Natural killer cell treated with Interleukin-12 subunit alpha and Interleukin-12 subunit beta and Interleukin-15 and Interleukin-18, amount 100 ng/mL, for 72 hours (primary cell): ENCODE data around the gene CGB2. TPM values are rescaled to one million over a fixed set of nuclear protein-coding genes. Genes with fewer than 3 reads are reported as not detected.
"Not testable (repeated sequence)": the region's sequence is repeated elsewhere in the genome, so short reads cannot be mapped to it uniquely, and the experiment has no call there.

Experiments
- ATAC-seq, 2 donors: fragments of 150-1000 bp; cut with Tn5 transposase in 1 of 2; sonication (Bioruptor Pico), chemical (Tn5 transposase) in 1 of 2; 2 replicates each; pipeline ENCODE4 v1.10.0; 2021
- DNase-seq: peaks from one replicate; pipeline ENCODE4 v3.0.0; 2022; ENCODE audit warnings: low spot score
- H3K27ac Mint-ChIP-seq, 2 donors: 1 replicate in 1 of 2; 2 replicates in 1 of 2; pipeline ENCODE4 v1.8.0; 2022; ENCODE audit warnings: mixed read lengths in 2 of 2, mild to moderate bottlenecking in 1 of 2, moderate library complexity in 1 of 2
- H3K27me3 Mint-ChIP-seq, 2 donors: 1 replicate in 1 of 2; 2 replicates in 1 of 2; pipeline ENCODE4 v1.8.0; 2022; ENCODE audit warnings: mixed read lengths in 2 of 2
- H3K36me3 Mint-ChIP-seq: one replicate; pipeline ENCODE4 v1.8.0; 2022; ENCODE audit warnings: mixed read lengths
- H3K4me1 Mint-ChIP-seq, 2 donors: 1 replicate in 1 of 2; 2 replicates in 1 of 2; pipeline ENCODE4 v1.8.0; 2022; ENCODE audit warnings: low read depth in 2 of 2, mixed read lengths in 2 of 2, mild to moderate bottlenecking in 1 of 2
- H3K4me3 Mint-ChIP-seq: one replicate; pipeline ENCODE4 v1.8.0; 2022; ENCODE audit warnings: mixed read lengths
- H3K9me3 Mint-ChIP-seq: 2 replicates; pipeline ENCODE4 v1.8.0; 2022; ENCODE audit warnings: mixed read lengths
- total RNA-seq, 2 donors: library from RNA; stranded (reverse); gene quantifications; one replicate each; pipeline ENCODE4 v1.2.3, GENCODE V29; 2022

Gene CGB2
- total RNA-seq, 2 donors from 2014 or later, result not detected

- DNase-seq, result peak; percentile 74
- Mint-ChIP-seq H3K4me3 (peak overlapping the region; percentile 89), H3K36me3 (no peaks in the 10 kb centered on the region), H3K27ac (no peak overlapping the region), H3K9me3 (no peaks in the 10 kb centered on the region), H3K27me3 (peaks cover 0 to 6% of the 10 kb centered on the region in 2 donors), H3K4me1 (peaks cover 17 to 28% of the 10 kb centered on the region in 2 donors)
- peak; percentile 78 to 81 for ATAC-seq
Measured at GRCh38 chr19:49017666-49018351, 13.9 kb upstream of the CGB2 start.

DNA sequence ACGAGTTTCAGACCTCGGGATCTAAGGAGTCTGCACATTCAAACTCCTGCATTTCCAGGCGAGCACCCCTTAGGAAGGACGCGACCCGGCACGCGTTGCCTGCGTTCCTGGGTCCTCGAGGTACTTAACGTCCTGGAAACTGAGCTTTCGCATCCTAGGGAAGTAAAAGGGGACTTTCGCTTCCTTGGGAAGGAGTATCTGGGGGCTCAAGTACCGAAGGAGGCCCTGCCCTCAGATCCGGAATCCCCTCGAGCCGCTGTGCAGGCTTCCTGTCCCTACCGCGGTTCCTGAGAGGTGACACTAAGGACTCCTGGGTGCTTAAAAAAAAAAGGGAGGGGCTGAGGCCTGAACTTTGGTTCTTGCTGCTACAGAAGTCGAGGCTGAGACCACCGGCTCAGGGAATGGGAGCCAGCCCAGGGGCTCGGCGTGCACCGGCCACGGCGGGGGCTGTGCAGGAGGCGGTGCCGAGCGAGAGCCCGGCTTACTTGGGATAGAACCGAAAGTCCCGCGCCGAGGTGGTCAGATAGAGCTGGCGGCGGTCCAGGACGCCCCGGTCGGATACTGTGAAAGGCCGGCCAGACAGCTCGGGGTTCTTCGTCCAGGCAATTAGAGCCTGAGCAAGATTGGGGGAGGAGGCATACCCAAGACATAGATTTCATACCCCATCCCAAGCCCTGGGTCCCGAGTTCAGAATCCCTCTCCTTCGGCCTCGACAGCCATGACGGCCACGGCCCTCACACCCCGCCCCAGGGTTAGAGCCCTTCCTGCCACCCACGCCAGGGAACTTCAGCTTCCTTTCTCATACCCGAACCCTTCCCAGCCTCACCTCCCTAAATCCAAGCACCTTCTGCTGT lies 13.1 kb upstream of the CGB2 start:
- H3K4me3 Mint-ChIP-seq, result peak overlapping the region; percentile 89
- H3K4me1 Mint-ChIP-seq, result peaks cover 17 to 28% of the 10 kb centered on the region in 2 donors
- H3K9me3 Mint-ChIP-seq, H3K27me3 Mint-ChIP-seq, DNase-seq, H3K36me3 Mint-ChIP-seq: not testable (repeated sequence)
- ATAC-seq, result peak in 1 of 2 donors; percentile 25
- H3K27ac Mint-ChIP-seq, result peak overlapping the region; percentile 47 to 74

GRCh38 chr19:49019242-49019932 lies 12.3 kb upstream of the CGB2 start:
- peaks cover 17 to 28% of the 10 kb centered on the region in 2 donors for H3K4me1 Mint-ChIP-seq
- ATAC-seq, result peak; percentile 50 to 70
- peak overlapping the region; percentile 47 to 74 for H3K27ac Mint-ChIP-seq
- no peaks in the 10 kb centered on the region for H3K9me3 Mint-ChIP-seq
- H3K4me3 Mint-ChIP-seq, result peak overlapping the region; percentile 89
- no peaks in the 10 kb centered on the region for H3K36me3 Mint-ChIP-seq
- peaks cover 0 to 6% of the 10 kb centered on the region in 2 donors for H3K27me3 Mint-ChIP-seq
- no peak for DNase-seq

DNA sequence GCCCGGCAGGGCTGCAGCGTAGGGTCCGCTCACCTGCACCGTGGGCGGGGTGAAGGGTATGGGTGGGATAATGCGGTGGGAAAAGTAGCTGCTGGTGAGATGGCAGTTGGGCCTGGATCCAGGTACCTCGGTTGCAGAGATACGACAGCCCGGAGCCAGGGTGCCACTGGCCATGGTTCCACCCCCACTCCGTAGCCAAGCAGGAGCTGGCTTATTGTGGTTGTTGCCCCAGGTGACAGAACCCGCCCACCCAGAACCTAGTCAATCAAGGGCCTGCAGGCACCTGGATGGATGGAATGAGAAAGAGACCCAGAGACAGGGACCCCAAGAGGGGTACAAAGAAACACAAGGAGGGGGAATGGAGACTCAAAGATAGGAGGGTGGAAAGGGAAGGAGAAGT lies 11.3 kb upstream of the CGB2 start:
- no peak overlapping the region for H3K27ac Mint-ChIP-seq
- DNase-seq (no peak), ATAC-seq (no peak)
- peak overlapping the region; percentile 89 for H3K4me3 Mint-ChIP-seq
- H3K36me3 Mint-ChIP-seq, result no peaks in the 10 kb centered on the region
- no peaks in the 10 kb centered on the region for H3K9me3 Mint-ChIP-seq
- H3K4me1 Mint-ChIP-seq, result peaks cover 17 to 28% of the 10 kb centered on the region in 2 donors
- peaks cover 0 to 6% of the 10 kb centered on the region in 2 donors for H3K27me3 Mint-ChIP-seq

GRCh38 chr19:49020931-49021895 lies 10.5 kb upstream of the CGB2 start:
- peak overlapping the region; percentile 7 for H3K4me3 Mint-ChIP-seq
- ATAC-seq, result peak; percentile 48 to 59
- peaks cover 0 to 6% of the 10 kb centered on the region in 2 donors for H3K27me3 Mint-ChIP-seq
- H3K4me1 Mint-ChIP-seq, result peaks cover 17 to 24% of the 10 kb centered on the region in 2 donors
- no peak overlapping the region for H3K27ac Mint-ChIP-seq
- H3K9me3 Mint-ChIP-seq, result no peaks in the 10 kb centered on the region
- H3K36me3 Mint-ChIP-seq, result no peaks in the 10 kb centered on the region
- no peak for DNase-seq

DNA sequence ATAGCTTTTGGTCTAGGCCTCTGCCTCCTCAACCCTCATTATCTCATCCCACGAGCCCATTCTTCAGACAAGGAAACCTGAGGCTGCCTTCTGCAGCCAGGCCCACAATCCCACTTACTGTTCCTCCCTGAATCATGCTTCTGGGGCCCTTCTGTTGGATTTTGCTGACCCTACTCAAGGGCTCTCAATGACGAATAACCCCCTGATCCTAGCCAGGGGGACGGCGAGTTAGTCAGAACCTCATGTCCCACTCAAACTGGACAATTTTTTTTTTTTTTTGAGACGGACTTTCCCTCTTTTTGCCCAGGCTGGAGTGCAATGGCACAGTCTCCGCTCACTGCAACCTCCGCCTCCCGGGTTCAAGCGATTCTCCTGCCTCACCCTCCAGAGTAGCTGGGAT lies 9.6 kb upstream of the CGB2 start:
- peaks cover 0 to 6% of the 10 kb centered on the region in 2 donors for H3K27me3 Mint-ChIP-seq
- ATAC-seq (no peak), DNase-seq (no peak)
- H3K27ac Mint-ChIP-seq, result no peak overlapping the region
- no peak overlapping the region for H3K4me3 Mint-ChIP-seq
- H3K9me3 Mint-ChIP-seq, result no peaks in the 10 kb centered on the region
- H3K4me1 Mint-ChIP-seq, result peaks cover 17 to 22% of the 10 kb centered on the region in 2 donors
- H3K36me3 Mint-ChIP-seq, result no peaks in the 10 kb centered on the region

GRCh38 chr19:49024233-49024632 lies 7.5 kb upstream of the CGB2 start, which contains the start of gene CGB3:
CGB3 (minus strand) TSS chr19:49024333; CDS start chr19:49023971, 362 bp downstream.
- not testable (repeated sequence) for H3K27me3 Mint-ChIP-seq, ATAC-seq, H3K36me3 Mint-ChIP-seq, H3K9me3 Mint-ChIP-seq, DNase-seq, H3K27ac Mint-ChIP-seq, H3K4me3 Mint-ChIP-seq
- peaks cover 12 to 13% of the 10 kb centered on the region in 2 donors for H3K4me1 Mint-ChIP-seq

DNA sequence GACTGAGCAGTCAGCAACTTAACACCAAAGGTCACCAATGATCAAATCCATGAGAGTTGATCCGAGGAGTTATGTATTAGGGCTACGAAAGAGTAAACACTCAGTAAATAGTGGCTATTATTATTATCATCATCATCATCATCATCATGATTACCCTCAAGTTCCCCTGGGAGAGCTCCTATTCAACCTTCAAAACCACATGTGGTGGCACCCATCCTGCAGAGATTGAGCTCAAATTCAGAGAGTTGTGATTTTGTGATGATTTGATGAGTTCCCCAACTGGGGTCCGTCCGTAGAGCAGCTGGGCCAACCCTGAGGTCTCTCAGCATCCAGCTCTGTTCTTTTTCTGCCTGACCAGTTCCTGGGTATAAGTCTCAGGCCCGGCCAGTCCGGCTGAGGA lies 6.6 kb upstream of the CGB2 start:
- not testable (repeated sequence) for H3K27me3 Mint-ChIP-seq, H3K4me3 Mint-ChIP-seq, H3K36me3 Mint-ChIP-seq, DNase-seq, H3K27ac Mint-ChIP-seq, H3K4me1 Mint-ChIP-seq, ATAC-seq, H3K9me3 Mint-ChIP-seq

GRCh38 chr19:49025599-49025998 lies 6.1 kb upstream of the CGB2 start:
- not testable (repeated sequence) for H3K27ac Mint-ChIP-seq, H3K36me3 Mint-ChIP-seq, H3K4me1 Mint-ChIP-seq, ATAC-seq, H3K27me3 Mint-ChIP-seq, H3K9me3 Mint-ChIP-seq, H3K4me3 Mint-ChIP-seq, DNase-seq

GRCh38 chr19:49028686-49029085 lies 3.0 kb upstream of the CGB2 start:
- DNase-seq, H3K4me3 Mint-ChIP-seq, ATAC-seq, H3K4me1 Mint-ChIP-seq, H3K27ac Mint-ChIP-seq, H3K9me3 Mint-ChIP-seq, H3K36me3 Mint-ChIP-seq, H3K27me3 Mint-ChIP-seq: not testable (repeated sequence)

- not testable (repeated sequence) for H3K27ac Mint-ChIP-seq, ATAC-seq
Measured at GRCh38 chr19:49029749-49030148, 1.9 kb upstream of the CGB2 start.

GRCh38 chr19:49030323-49030722 lies 1.4 kb upstream of the CGB2 start:
- not testable (repeated sequence) for H3K4me3 Mint-ChIP-seq, H3K27ac Mint-ChIP-seq, H3K4me1 Mint-ChIP-seq, H3K36me3 Mint-ChIP-seq, ATAC-seq, DNase-seq, H3K27me3 Mint-ChIP-seq, H3K9me3 Mint-ChIP-seq

More at GRCh38 chr19:49029749-49030148, 1.9 kb upstream of the CGB2 start:
- DNase-seq, H3K4me3 Mint-ChIP-seq, H3K4me1 Mint-ChIP-seq, H3K27me3 Mint-ChIP-seq, H3K36me3 Mint-ChIP-seq, H3K9me3 Mint-ChIP-seq: not testable (repeated sequence)

DNA sequence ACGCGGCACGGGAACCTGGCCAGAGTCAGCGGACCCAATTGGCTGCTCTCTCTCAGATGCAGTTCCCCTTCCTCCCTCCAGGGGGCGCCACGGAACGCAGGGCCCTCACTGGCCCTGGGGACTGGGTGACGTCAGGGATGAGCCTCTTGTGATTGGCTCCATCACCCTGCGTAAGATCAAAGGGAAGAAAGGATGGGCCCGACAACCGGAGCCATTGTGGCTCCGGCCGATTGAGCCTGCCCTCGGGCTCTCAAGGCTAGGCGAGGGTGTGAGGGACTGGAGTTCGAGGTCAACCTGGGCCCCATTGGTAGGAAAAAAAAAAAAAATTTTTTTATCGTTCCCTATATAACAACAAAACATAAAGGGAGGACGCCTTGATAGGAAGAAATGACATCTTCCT lies 5.1 kb downstream of the CGB2 start, which contains the start of gene CGB1:
Gene CGB1 (minus strand): TSS at position 81 of the 400 bp plus-strand sequence. CDS start 184 bp downstream, outside the sequence.
- not testable (repeated sequence) for H3K27ac Mint-ChIP-seq, H3K4me1 Mint-ChIP-seq, H3K9me3 Mint-ChIP-seq, DNase-seq, H3K36me3 Mint-ChIP-seq, H3K27me3 Mint-ChIP-seq, H3K4me3 Mint-ChIP-seq
- ATAC-seq, result peak; percentile 56 to 64
